Measurements from ENCODE around the gene COL5A1.

COL5A1 gene

DNA sequence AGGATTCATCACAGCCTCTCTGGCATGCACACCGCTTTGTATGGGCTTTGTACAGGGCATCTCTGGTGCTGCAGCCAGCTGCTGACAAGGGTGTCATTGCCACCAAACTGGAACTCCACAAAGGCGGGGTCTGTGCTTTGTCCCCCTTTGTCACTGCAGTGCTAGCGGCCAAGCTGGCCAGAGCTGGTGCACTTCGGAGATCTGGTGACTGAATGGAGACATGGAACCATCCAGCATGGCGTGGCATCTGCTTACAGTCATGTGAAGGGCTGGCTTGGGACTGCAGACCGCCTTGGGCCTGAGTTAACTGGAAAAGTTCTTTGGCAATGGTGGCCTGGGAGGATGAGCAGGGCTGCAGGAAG lies 18.7 kb upstream of the COL5A1 start:
- H3K4me3 ChIP-seq (ENCODE audit: low read depth, low read length), result no peak overlapping the region
- TF ChIP-seq, protein P1, sequence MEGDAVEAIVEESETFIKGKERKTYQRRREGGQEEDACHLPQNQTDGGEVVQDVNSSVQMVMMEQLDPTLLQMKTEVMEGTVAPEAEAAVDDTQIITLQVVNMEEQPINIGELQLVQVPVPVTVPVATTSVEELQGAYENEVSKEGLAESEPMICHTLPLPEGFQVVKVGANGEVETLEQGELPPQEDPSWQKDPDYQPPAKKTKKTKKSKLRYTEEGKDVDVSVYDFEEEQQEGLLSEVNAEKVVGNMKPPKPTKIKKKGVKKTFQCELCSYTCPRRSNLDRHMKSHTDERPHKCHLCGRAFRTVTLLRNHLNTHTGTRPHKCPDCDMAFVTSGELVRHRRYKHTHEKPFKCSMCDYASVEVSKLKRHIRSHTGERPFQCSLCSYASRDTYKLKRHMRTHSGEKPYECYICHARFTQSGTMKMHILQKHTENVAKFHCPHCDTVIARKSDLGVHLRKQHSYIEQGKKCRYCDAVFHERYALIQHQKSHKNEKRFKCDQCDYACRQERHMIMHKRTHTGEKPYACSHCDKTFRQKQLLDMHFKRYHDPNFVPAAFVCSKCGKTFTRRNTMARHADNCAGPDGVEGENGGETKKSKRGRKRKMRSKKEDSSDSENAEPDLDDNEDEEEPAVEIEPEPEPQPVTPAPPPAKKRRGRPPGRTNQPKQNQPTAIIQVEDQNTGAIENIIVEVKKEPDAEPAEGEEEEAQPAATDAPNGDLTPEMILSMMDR (IDR thresholded peaks at IDR 0.05; ENCODE audit: low read depth, low read length, missing control alignments), result no peak
- no peak for DNase-seq (ENCODE audit: low read depth)

DNA sequence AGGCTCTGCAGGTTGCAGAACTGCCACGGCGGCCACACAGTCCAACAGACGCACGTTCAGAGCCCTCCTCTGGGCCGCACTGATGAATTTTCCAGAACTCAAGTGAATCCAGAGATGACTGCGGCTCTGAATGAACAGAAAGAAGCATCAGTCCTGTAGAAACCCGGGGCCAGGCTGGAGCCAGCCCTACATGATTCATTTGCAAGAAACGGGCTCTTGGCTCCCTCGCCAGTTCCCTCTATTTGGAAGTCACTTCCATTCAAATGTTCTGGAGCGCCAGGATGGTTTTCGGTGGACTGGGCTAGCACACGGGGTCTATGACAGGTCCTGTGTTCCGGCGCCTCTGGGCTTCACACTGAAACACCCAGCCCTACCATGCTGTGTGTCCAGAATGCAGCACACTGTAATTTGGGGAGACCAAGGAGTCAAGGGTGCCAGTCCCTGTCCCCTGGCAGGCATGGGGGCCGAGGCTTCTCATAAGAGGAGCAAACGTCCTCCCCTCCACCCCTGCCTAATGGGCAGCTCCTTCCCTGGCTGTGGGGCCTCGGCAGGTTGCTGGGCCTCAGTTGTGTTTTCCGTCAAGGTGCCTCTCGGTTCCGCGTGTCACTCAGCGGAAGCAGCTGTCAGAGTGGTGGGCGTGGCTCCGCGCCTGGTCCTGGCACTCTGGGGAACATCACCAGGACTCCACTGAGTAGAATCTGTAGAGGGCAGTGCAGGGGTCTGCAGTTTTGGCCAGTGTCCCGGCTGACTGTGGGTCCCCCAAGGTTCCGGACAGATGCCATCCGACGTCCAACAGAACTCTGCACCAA lies 18.1 kb upstream of the COL5A1 start:
- no peak overlapping the region for H3K4me3 ChIP-seq (ENCODE audit: low read depth, low read length)
- no peak for DNase-seq (ENCODE audit: low read depth)
- TF ChIP-seq, protein P1 (IDR thresholded peaks at IDR 0.05; ENCODE audit: low read depth, low read length, missing control alignments), result no peak

DNA sequence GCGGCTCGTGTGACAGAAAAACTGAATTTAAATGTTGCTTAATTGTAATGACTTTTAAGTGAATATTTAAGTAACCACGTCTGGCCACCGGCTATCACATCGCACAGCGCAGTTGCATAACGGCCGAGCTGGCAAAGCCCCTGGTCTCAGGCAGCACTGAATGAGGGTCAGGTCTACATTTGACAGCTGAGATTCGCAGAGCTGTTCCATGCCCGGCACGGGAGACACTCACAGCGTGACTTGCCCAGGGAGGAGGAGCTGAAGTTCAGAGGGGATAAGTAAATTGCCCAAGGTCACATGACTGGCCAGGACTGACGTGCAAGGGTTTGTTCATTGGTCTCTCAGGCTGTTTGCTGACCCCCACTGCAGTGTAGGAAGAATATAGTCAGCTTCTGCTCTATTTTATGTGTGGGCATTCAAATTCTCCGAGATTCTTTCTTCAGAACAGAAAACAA lies 17.4 kb upstream of the COL5A1 start:
- TF ChIP-seq, protein P1 (IDR thresholded peaks at IDR 0.05; ENCODE audit: low read depth, low read length, missing control alignments), result no peak
- DNase-seq (ENCODE audit: low read depth), result no peak
- no peak overlapping the region for H3K4me3 ChIP-seq (ENCODE audit: low read depth, low read length)

DNA sequence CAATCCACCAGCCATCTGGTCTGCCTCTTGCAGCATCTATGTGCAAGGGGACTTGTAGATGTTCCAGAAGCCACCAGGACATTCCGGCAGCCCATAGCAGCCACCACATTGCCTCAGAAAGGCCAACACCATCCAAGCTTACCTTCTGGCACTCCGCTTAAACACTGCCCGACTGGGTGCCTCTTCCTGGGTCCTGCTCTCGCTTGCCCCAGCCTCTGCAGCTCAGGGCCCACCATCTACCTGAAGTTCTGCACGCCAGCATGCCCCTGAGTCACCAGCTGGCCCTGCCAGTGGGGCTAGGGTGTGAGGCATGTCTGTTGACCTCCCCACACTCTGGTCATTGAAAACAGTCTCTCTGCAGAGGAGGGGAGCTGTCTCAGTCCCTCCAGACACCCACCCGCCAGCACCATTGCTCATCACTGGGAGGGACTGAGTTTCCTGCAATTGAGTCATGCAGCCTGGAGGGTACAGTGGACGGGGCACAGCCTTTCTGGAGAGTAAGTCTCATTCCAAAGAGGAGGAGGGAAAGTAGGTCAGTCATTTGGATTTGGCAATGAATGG lies 16.9 kb upstream of the COL5A1 start:
- no peak for DNase-seq (ENCODE audit: low read depth)
- H3K4me3 ChIP-seq (ENCODE audit: low read depth, low read length), result no peak overlapping the region
- TF ChIP-seq, protein P1 (IDR thresholded peaks at IDR 0.05; ENCODE audit: low read depth, low read length, missing control alignments), result no peak

DNA sequence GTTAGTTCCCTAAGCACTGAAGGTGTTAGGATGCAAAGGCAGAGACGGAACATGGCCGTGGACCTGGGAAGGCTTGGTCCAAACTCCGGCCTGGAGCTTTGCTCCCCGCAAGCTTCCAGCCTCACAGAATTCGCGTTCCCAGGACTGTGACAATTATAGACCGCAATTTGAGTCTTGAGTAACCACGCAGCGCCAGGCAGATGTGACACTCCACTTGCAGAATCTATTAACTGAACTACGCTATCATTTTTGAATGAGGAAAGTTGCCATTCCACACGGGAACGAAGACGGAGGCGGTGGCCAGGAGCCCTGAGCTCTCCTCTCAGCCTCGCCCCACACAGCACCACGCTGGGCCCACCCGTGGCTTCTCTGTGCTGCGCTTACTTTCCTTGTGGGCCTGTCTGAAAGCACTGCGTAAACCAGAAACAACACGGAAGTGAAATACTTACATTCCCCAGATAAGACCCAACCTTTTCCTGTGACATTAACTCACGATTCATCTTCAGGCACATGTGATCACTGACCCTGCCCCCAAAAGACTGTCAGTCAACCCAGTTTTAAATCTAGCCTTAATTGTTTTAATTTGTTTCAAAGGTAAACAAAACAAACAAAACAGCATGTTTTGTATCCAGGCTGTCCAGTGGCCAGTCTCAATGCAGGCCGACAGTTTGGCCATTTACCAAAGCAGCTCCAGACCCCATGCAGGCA lies 16.1 kb upstream of the COL5A1 start:
- TF ChIP-seq, protein P1 (IDR thresholded peaks at IDR 0.05; ENCODE audit: low read depth, low read length, missing control alignments), result no peak
- no peak for DNase-seq (ENCODE audit: low read depth)
- no peak overlapping the region for H3K4me3 ChIP-seq (ENCODE audit: low read depth, low read length)

DNA sequence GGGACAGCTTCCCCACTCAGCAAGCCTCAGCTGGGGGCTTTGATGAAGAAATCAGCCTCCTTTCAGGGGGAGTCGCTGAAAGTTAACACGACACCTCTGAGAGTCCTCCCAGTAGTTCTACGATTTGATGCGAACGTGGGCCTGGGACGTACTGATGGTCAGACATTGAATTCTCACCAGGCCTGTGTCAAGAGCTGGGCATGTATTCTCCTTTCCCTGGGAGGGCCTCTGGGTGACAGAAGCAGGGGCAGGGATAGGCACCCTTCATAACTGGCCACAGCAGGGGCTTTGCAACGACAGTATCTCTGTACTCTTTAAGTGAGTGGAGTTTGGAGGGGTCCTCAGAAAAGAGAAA lies 15.6 kb upstream of the COL5A1 start:
- H3K4me3 ChIP-seq (ENCODE audit: low read depth, low read length), result no peak overlapping the region
- no peak for DNase-seq (ENCODE audit: low read depth)
- TF ChIP-seq, protein P1 (IDR thresholded peaks at IDR 0.05; ENCODE audit: low read depth, low read length, missing control alignments), result no peak

All from GM12864 (cell line).